Ovary (tissue), 3 donors: ENCODE measurements around the gene NDUFS5.
"Not testable (repeated sequence)": the region's sequence is repeated elsewhere in the genome, so short reads cannot be mapped to it uniquely, and the experiment has no call there.

ENCODE experiments used
- CTCF ChIP-seq, 3 donors: fragments of 450-650 bp in 2 of 3; fragments of 200-600 bp in 1 of 3; IDR thresholded peaks; one replicate each; pipeline versions ENCODE4 v1.5.1 to v1.8.0; 2016 to 2022; ENCODE audit warnings: antibody characterized with exemption in 3 of 3, mild to moderate bottlenecking in 1 of 3
- EP300 ChIP-seq: sonication (generic); formaldehyde crosslinking; IDR thresholded peaks from one replicate; pipeline ENCODE4 v1.6.1; 2017; ENCODE audit warnings: antibody characterized with exemption
- POLR2A ChIP-seq: fragments of 450-650 bp; IDR thresholded peaks from one replicate; pipeline ENCODE4 v1.6.1; 2017; ENCODE audit warnings: antibody characterized with exemption, mild to moderate bottlenecking, moderate library complexity
- donor health status: DM: no; HTN: no; CAD: no.

- not testable (repeated sequence) for TF ChIP-seq CTCF (IDR thresholded peaks at IDR 0.05); POLR2A; EP300
These were observed 42.1 kb downstream of the NDUFS5 start for GRCh38 chr1:39068227-39068626.
